ENCODE data around the gene PHF21B. TPM values are rescaled to one million over a fixed set of nuclear protein-coding genes. Genes with fewer than 3 reads are reported as not detected.

Gene PHF21B
- total and polyA plus RNA-seq, 3 donors from 2014 or later, result 8.5 to 37.9 (median 19.0) TPM

DNA sequence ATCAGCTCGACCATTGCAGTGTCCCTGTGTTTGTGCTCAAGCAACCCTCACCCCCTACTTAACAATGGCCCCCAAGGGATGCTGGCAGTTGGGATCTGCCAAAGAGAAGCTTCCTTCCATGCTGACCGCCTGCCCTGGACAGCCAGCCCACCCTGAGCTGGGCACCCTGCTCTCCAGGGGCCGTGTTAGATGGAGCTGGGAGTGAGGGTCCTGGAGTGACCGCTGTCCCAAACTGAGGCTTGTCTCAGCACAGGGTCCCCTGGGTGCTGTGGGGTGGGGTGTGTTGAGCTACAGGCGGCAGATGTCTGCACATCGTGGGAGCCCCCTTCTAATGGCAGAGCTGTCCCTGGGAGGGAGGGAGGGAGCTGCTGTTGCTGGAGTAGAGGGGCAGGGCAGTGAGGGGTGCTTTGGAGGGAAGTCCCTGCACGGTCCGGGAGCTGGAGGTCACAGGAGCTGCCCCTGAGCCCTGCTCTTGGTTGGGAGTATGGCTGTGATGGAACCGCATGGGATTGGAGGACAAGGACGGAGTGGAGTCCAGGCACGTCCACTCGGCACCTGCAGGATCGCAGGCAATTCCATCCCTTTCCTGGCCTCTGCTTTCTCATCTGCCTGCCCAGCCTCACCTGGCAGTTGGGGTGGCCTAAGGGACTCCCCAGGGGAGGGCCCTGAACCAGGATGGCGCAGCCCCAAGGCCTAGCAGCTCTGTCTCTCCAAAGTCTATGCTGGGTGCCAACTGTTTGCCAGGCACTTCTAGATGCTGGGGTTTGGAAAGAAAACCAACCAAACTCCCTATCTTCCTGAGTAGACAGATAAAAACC is 131.1 kb downstream of the PHF21B start:
- DNase-seq, result no peak
- no peak overlapping the region for H3K4me3 ChIP-seq
- H3K27me3 ChIP-seq, result no peaks in the 10 kb centered on the region
- no peaks in the 10 kb centered on the region for H3K4me1 ChIP-seq
- H3K9me3 ChIP-seq, result no peaks in the 10 kb centered on the region
- H3K36me3 ChIP-seq (ENCODE audit: low read depth, missing control alignments), result no peaks in the 10 kb centered on the region
- TF ChIP-seq, protein P1, sequence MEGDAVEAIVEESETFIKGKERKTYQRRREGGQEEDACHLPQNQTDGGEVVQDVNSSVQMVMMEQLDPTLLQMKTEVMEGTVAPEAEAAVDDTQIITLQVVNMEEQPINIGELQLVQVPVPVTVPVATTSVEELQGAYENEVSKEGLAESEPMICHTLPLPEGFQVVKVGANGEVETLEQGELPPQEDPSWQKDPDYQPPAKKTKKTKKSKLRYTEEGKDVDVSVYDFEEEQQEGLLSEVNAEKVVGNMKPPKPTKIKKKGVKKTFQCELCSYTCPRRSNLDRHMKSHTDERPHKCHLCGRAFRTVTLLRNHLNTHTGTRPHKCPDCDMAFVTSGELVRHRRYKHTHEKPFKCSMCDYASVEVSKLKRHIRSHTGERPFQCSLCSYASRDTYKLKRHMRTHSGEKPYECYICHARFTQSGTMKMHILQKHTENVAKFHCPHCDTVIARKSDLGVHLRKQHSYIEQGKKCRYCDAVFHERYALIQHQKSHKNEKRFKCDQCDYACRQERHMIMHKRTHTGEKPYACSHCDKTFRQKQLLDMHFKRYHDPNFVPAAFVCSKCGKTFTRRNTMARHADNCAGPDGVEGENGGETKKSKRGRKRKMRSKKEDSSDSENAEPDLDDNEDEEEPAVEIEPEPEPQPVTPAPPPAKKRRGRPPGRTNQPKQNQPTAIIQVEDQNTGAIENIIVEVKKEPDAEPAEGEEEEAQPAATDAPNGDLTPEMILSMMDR (IDR thresholded peaks at IDR 0.05), result no peak
- TF ChIP-seq POLR2A (IDR thresholded peaks at IDR 0.05), result no peak
- 83 to 88% methylated on average over 10 to 14 of the region's 14 CpGs for WGBS, 2 donors
- intact Hi-C loops (cut with DNase I; ENCODE audit: low total_unique reads), result no loop called here
- no peak overlapping the region for H3K27ac ChIP-seq

GRCh38 chr22:44876921-44877320 is 132.9 kb downstream of the PHF21B start:
- Histone ChIP-seq H3K27me3 (no peaks in the 10 kb centered on the region), H3K9me3 (no peaks in the 10 kb centered on the region), H3K36me3 (ENCODE audit: low read depth, missing control alignments) (no peaks in the 10 kb centered on the region), H3K4me1 (no peaks in the 10 kb centered on the region), H3K4me3 (no peak overlapping the region), H3K27ac (no peak overlapping the region)
- intact Hi-C loops (cut with DNase I; ENCODE audit: low total_unique reads), result no loop called here
- TF ChIP-seq, protein P1 (IDR thresholded peaks at IDR 0.05), result no peak
- TF ChIP-seq POLR2A (IDR thresholded peaks at IDR 0.05), result no peak
- 90 to 95% methylated on average over 4 of the region's 4 CpGs for WGBS, 2 donors
- no peak for DNase-seq

GRCh38 chr22:44871782-44872181 is 138.0 kb downstream of the PHF21B start:
- DNase-seq, result no peak
- Histone ChIP-seq H3K27me3 (no peaks in the 10 kb centered on the region), H3K4me3 (no peak overlapping the region), H3K9me3 (no peaks in the 10 kb centered on the region), H3K36me3 (ENCODE audit: low read depth, missing control alignments) (no peaks in the 10 kb centered on the region), H3K27ac (no peak overlapping the region), H3K4me1 (no peaks in the 10 kb centered on the region)
- TF ChIP-seq, protein P1 (IDR thresholded peaks at IDR 0.05), result no peak
- TF ChIP-seq POLR2A (IDR thresholded peaks at IDR 0.05), result no peak
- WGBS, 2 donors, result 93 to 97% methylated on average over 3 of the region's 3 CpGs
- intact Hi-C loops (cut with DNase I; ENCODE audit: low total_unique reads), result no loop called here

DNA sequence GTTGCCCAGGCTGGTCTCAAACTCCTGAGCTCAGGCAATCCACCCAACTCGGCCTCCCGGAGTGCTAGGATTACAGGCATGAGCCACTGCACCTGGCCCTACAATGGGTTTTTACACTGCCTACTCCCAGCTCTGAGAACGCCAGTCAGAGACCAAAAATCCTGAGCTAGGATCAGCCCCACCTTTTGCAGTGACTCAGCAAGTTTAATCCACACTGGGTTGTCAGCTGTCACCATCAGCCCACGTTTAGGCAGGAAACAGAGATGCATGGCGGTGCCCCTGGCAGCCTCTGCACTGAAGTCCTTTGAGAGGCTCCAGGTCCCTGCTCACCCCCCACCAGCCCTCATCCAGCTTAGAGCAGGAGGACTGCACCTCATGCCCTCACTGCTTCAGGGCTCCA is 139.8 kb downstream of the PHF21B start:
- H3K9me3 ChIP-seq, result no peaks in the 10 kb centered on the region
- TF ChIP-seq POLR2A (IDR thresholded peaks at IDR 0.05), result no peak
- TF ChIP-seq, protein P1 (IDR thresholded peaks at IDR 0.05), result no peak
- no peaks in the 10 kb centered on the region for H3K4me1 ChIP-seq
- H3K27me3 ChIP-seq, result no peaks in the 10 kb centered on the region
- 77 to 83% methylated on average over 2 to 5 of the region's 5 CpGs for WGBS, 2 donors
- no peaks in the 10 kb centered on the region for H3K36me3 ChIP-seq (ENCODE audit: low read depth, missing control alignments)
- DNase-seq, result no peak
- intact Hi-C loops (cut with DNase I; ENCODE audit: low total_unique reads), result no loop called here
- H3K27ac ChIP-seq, result no peak overlapping the region
- H3K4me3 ChIP-seq, result no peak overlapping the region

- H3K4me3 ChIP-seq, result no peak overlapping the region
- 23 to 54% methylated on average over 4 to 7 of the region's 7 CpGs for WGBS, 2 donors
- intact Hi-C loops (cut with DNase I; ENCODE audit: low total_unique reads), result no loop called here
Observed at GRCh38 chr22:44869196-44869595, 140.6 kb downstream of the PHF21B start.

More at GRCh38 chr22:44869196-44869595, 140.6 kb downstream of the PHF21B start:
- DNase-seq, result peak; percentile 79
- H3K36me3 ChIP-seq (ENCODE audit: low read depth, missing control alignments), result no peaks in the 10 kb centered on the region
- no peaks in the 10 kb centered on the region for H3K9me3 ChIP-seq
- H3K4me1 ChIP-seq, result no peaks in the 10 kb centered on the region
- no peaks in the 10 kb centered on the region for H3K27me3 ChIP-seq
- H3K27ac ChIP-seq, result no peak overlapping the region
- no peak for TF ChIP-seq POLR2A (IDR thresholded peaks at IDR 0.05)
- TF ChIP-seq, protein P1 (IDR thresholded peaks at IDR 0.05), result no peak
